Left renal pelvis (tissue), 4 donors: ENCODE results near the gene EEF1AKMT2. TPM values are rescaled to one million over a fixed set of nuclear protein-coding genes. Genes with fewer than 3 reads are reported as not detected.
"Not testable (repeated sequence)": the region's sequence is repeated elsewhere in the genome, so short reads cannot be mapped to it uniquely, and the experiment has no call there.

Experiments used
- DNase-seq, 4 donors: peaks; one replicate each; pipeline ENCODE4 v3.0.0-alpha.2; 2013; ENCODE audit warnings: low read depth in 4 of 4, low spot score in 3 of 4
- polyA plus RNA-seq, 4 donors: library from polyadenylated mRNA; unstranded; fragments of 120-200 nt; gene quantifications; one replicate each; pipeline ENCODE4 v1.2.1, GENCODE V29; 2013; ENCODE audit not compliant: insufficient read length in 4 of 4

The EEF1AKMT2 gene
- 10 to 100 TPM; 36.4 to 41.5 (median 38.2) TPM for polyA plus RNA-seq

DNA sequence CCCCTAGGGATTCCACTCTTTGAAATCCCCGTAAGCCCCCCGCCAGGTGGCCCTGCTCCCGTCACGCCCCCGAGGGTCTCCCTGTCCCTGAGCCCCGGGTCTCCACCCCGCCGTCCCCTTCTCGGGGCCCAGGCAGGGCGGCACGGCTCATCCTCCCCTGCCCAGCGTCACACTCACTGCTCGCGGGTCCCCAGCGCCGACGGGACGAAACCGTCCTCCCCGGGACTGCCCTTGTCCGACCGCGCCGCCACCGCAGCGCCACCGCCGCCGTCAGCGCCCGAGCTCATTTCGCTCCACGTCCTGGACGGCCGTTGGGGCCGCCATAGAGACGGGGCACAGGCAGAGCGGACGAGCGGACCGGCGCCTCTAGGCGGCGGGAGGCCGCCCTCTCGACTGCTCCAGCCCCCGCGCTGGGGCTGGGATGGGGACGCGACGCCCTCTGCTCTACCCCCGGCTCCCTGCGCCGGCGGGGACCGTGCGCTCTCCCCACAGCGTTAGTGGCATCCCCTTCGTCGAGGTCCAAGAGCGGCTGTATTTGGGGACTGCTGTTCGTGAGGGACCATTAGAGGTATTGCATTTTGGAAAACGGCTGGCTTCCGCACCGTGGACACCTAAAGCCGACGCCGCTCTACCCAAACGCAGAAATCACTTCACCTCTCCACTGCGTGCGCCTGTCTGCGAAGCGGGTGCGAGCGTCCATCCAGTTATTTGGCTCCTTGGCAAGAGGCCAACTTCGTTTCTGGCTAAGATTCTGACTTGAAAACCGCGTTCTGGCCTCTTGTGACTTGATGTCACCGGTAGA, at the start of gene EEF1AKMT2:
EEF1AKMT2 (minus strand) TSS at position 341 of the 802 bp plus-strand sequence; CDS start at position 287, 54 bp downstream.
- DNase-seq: peak; percentile 75 to 80 (median 78)

- no peak for DNase-seq
These were observed 46.0 kb upstream of the EEF1AKMT2 start for GRCh38 chr10:124837687-124838086.

DNA sequence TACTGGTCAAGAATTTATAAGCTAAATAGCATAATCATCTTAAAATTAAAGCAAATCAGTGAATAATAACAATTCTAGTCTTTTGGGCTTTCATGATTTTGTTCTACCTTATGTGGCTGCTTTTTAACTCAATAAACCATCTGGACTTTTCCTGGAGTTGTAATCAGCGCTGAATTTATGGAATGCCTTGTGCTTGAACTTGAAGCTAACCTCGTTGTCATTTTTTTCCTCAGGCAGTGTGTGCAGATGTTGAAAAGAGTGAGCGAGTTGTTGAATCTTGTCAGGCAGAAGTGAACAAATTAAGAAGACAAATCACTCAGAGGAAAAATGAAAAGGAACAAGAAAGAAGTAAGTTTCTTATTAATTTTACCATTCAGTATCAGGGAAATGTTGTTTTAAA, 39.4 kb upstream of the EEF1AKMT2 start:
- DNase-seq: no peak

DNA sequence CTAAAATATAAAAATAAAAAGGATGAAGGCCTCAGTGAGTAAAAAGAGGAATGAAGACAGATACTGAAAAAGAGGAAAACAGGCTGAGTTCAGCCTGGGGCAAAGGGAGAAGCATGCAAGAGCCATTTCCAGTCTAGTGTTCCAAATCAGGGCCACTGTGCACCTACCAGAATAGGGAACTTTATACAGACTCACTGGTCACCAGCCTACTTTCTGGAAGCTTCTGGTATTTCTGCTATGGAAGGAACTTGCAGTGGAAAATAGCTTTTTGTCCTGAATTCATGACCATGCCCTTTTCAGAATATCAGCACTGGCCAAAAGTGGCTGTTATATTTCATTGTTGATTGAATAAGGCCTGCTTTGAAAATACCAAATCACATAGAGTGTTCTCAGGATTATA, 38.8 kb upstream of the EEF1AKMT2 start:
- DNase-seq: no peak

GRCh38 chr10:124829447-124830115, 37.9 kb upstream of the EEF1AKMT2 start:
- DNase-seq: no peak

DNA sequence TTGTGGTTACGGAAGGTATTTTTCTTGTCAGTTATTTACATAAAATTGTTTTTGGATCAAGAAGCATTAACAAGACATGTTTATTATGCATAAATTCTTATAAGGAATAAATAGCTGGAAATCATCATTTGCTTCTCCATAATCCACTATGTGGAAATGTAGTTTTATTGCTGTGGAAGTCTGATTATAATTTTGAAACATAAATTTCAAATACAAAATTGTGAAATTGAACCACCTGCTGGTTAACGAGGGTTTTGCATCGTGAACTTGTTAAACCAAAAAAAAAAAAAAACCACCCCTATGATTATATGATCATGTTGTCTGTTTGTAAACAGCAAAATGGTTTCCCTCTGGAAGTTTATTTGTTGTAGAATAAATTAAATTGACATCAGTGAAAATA, 35.8 kb upstream of the EEF1AKMT2 start:
- no peak for DNase-seq

DNA sequence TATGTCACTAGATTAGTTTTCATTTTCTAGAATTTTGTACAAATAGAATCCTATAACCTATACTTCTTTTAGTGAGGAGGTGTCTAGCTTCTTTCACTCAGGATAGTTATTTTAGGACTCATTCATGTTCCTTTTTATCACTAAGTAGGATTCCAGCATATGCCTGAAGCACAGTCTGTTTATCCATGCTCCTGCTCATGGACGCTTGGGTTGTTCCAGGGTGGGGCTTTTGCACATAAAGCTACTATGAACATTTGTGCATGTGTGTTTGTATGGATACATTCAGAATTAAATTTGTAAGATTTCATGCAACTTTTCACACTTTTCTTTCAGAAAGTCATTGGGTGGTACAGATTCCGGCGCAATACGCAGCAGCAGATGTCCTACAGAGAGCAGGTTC, 34.6 kb upstream of the EEF1AKMT2 start:
- no peak for DNase-seq

- DNase-seq: no peak
These were observed 34.0 kb upstream of the EEF1AKMT2 start for GRCh38 chr10:124825702-124826101.

GRCh38 chr10:124824932-124825331, 33.2 kb upstream of the EEF1AKMT2 start:
- DNase-seq: not testable (repeated sequence)

DNA sequence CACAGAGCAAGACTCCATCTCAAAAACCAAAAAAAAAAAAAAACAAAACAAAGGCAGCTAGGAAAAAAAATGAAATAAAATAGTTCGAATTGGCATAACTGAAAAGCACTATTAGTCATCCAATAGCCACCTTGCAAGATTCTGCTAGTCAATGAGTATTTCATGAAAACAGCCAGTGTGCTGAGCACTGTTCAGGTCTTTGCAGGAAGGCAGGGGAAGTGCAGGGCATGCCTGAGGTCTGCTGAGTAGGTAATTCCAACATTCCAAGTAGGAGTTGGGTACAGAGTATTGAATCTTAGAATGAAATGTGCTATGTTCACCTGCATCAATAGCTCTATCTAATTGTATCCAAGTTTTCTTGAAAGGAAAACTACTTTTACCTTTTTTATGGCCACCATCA, 32.8 kb upstream of the EEF1AKMT2 start:
- DNase-seq: no peak

DNA sequence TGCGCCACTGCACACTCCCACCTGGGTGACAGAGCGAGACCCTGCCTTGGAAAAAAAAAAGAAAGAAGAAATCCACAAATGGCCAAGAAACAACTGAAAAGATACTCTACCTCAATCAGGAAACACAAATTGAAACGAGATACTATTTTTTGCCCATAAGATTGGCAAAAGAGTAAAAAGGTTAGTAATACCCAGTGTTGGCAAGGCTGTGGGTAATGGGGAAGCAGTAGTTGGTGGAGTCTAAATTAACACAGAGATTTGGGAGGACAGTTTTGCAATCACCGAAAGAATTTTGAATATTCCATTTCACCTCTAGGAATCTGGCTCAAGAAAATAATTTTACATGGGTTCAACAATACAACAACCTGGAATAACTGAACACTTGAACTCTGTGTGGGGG, 29.8 kb upstream of the EEF1AKMT2 start:
- DNase-seq: no peak

DNA sequence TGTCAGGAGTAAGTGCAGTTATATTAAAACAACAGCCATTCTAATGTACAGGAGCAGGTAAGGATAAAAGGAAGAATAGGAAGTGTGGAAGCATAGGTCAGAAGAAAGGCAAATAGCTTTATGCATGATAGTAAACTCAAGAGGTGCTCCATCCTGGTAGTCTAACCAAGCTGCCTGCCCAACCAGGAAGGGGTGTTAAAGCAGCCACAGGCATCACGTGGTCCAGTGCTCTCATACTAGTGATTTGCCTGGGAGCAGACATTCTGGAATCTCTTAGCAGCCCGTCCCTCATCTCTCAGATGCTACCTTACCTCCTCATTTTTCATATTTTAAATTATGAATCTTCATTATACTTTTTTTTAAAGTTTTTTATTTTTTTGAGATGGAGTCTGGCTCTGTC, 28.4 kb upstream of the EEF1AKMT2 start:
- DNase-seq: no peak

- DNase-seq: no peak
These were observed 10.6 kb upstream of the EEF1AKMT2 start for GRCh38 chr10:124802313-124802675.

DNA sequence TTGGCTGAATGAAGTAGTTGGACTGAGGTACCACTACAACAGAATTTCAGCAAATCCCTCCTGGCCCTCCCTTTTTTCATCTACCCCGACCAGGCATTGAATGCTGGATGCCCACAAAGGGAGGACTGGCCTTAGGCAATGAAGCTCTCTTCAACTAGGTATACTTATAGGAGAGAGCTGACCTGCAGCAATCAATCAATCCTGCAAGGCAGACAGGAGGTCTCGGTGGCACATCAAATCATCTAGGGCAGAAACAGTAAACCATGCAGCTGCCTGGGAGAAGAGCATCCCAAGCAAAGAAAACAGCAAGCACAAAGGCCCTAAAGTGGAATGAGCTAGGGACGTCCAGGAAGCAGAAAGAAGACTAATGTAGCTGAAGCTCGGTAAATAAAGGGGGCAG, 7.5 kb upstream of the EEF1AKMT2 start:
- DNase-seq: no peak

- no peak for DNase-seq
These were observed 7.1 kb upstream of the EEF1AKMT2 start for GRCh38 chr10:124798781-124799180.

DNA sequence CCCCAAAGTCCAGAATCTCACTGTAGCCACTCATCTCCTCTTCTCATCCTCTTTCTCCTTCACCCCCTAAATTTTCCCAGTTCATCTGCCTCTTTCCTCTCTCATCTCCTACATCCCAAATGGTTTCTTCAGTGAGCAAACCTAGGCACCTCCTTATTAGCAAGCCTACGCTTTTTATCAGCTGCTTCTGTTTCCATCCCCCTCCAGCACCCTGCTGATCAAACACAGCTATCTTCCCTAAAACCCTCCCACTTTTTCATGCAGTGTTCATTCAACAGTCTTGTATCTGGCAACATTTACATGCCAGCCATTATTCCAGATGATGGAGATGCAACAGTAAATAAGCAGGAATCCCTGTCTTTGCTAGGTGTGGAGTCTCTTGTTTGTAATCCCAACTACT, 6.7 kb upstream of the EEF1AKMT2 start:
- no peak for DNase-seq

GRCh38 chr10:124792998-124793352, 1.3 kb upstream of the EEF1AKMT2 start:
- no peak for DNase-seq

DNA sequence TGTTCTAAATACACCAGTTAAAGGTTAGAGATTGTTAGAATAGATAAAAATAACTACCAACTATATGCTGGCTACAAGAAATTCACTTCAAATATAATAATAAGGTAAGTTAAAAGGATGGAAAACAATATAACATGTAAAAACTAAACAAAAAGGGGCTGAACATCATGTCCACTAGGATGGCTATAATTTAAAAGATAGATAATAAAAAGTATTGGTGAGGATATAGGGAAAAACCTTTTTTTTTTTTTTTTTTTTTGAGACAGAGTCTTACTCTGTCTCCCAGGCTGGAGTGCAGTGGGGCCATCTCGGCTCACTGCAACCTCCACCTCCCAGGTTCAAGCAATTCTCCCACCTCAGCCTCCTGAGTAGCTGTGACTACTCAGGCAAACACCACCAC, 8.8 kb downstream of the EEF1AKMT2 start:
- DNase-seq: not testable (repeated sequence)

- no peak for DNase-seq
These were observed 22.9 kb downstream of the EEF1AKMT2 start for GRCh38 chr10:124768791-124769190.

DNA sequence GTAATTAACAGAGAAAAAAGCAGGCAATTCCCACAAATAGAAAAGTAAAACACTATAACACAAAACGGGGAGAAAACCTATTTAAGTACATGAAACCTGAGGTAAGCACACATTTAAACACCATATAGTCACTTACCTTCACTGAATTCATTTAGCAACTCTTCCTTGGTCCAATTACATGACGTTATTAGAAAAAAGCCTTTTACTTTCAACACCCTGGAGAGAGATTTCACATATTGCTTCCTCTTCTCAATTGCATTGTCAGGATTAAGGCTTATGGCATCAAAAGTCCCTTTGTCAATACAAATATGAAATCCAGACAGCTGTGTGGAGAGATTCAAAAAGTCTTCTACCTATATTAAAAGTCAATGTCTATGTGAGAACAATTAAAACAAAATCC, 26.4 kb downstream of the EEF1AKMT2 start:
- DNase-seq: no peak

DNA sequence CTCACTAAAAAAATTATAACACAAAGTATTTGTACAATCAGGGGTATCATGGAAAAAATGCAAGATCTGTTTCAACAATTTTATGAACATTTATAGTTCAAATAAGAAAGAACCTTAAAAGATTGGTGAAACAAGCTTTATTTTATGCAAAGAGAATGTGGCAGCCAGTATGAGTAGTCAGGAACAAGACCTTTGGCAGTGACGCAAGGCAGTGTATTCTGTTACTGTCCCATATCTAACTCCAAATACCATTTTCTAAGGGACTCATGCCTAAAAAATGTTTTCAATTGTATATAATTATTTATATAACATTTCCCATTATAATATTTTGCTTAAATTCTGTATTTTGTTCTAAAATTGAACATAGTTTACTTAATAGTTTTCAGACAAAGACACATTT, 28.4 kb downstream of the EEF1AKMT2 start:
- no peak for DNase-seq

- DNase-seq: no peak
These were observed 29.4 kb downstream of the EEF1AKMT2 start for GRCh38 chr10:124762281-124762680.
